DMS 273 (cell line): ENCODE measurements around the gene FAM228B.

Source experiments
- DNase-seq: peaks from one replicate; lab custom pipeline; 2025; ENCODE audit not compliant: unreplicated experiment; lab: John Stamatoyannopoulos, UW

Gene FAM228B

GRCh38 chr2:24200799-24201198 lies 77.5 kb downstream of the FAM228B start:
- DNase-seq: no peak

- no peak for DNase-seq
Observed at GRCh38 chr2:24203029-24203786, 79.9 kb downstream of the FAM228B start.

DNA sequence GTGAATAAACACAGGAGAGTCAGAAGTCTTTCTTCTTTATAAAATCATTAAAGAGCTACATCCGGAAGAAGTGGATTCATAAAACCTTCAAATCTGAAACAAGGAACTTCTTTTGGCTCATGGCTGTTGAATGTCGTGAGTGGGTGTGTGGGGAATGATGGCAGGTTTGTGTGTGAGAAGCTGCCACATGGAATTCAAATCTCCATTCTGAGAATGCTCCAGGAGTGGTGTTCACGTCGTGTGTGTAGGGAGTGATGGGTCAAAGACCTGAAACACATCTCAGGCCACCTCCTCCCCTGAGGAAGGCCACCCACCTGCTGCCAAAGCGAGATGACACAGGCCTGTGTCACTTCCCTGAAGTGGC lies 80.5 kb downstream of the FAM228B start:
- DNase-seq: no peak

GRCh38 chr2:24204505-24204904 lies 81.2 kb downstream of the FAM228B start:
- no peak for DNase-seq

- DNase-seq: no peak
Observed at GRCh38 chr2:24205131-24205530, 81.9 kb downstream of the FAM228B start.

DNA sequence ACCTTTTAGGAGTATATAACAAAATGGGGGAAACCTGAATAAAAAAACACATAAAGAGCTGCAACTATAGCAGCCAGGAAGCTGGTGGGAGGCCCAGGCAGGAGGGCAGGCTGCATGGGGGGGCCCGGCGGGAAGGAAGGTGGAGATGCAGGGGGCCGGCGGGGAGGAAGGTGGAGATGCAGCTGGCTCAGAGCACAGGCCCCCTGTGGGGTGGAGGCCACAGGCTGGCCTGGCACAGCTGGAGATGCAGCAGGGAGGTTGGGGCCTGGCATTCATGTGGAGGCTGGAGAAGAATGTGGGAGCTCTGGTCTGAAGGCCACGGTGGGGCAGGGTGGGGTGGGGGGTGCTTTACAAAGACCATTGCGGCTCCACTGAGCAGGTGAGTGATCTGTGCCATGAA lies 83.0 kb downstream of the FAM228B start:
- DNase-seq: no peak

DNA sequence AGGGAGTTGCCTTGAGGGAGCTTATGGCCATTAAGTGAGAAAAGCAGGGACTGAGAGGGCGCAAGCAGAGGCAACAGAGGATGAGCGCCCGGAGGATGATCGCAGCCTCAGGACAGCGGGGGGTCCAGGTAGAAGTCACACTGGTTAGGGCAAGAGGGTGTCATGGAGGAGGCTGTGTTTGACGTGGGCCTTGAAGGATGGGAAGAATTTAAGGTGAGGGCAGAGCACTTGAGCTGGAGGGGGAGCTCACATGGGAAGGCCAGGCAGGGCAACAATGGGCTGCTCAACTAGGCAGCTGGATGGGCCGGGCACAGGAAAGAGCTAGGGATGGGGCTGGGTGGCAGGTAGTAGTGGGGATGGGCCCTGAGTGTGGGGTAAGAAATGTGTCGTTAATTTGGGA lies 83.4 kb downstream of the FAM228B start:
- DNase-seq: no peak

DNA sequence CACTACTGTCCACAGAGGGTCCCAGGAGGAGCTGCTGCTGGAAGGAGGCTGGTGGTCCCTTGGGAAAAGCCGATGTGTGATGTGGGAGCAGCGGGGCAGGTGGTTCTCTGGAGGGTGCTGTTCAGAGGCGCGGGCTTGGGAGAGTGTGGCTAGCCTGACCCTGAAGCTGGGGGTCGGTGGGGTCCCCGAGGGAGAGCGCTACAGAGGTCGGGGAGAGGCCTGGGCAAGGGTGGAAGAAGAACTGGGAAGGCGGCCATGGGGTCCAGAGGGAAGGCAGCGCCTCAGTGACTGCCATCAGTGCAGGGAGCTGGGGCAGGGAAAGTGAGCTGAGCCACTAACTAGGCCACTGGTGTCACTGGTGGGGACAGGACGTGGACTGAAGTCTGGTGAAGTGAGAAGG lies 84.1 kb downstream of the FAM228B start:
- no peak for DNase-seq

GRCh38 chr2:24208490-24208889 lies 85.2 kb downstream of the FAM228B start:
- no peak for DNase-seq

- no peak for DNase-seq
Observed at GRCh38 chr2:24209389-24210105, 86.3 kb downstream of the FAM228B start.

GRCh38 chr2:24210106-24210455 lies 86.8 kb downstream of the FAM228B start:
- no peak for DNase-seq

DNA sequence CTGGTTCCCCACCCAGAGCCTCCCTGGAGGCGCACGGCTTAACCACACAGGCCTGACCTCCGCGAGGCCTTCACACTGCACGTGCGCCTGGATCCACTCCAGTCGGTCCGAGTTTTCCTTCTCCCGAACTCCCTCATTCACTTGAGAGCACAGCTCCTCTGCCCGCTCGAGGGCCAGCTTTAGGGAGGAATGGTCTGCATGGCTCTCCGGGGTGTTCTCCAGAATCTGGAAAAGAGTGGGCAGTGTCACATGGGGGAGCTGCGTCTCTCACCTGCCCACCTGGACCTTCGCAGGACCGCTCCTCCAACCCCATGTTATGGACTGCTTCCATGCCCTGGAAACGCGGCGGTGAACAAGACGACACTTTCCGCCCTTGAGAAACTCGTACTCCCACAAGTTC lies 87.5 kb downstream of the FAM228B start:
- no peak for DNase-seq

DNA sequence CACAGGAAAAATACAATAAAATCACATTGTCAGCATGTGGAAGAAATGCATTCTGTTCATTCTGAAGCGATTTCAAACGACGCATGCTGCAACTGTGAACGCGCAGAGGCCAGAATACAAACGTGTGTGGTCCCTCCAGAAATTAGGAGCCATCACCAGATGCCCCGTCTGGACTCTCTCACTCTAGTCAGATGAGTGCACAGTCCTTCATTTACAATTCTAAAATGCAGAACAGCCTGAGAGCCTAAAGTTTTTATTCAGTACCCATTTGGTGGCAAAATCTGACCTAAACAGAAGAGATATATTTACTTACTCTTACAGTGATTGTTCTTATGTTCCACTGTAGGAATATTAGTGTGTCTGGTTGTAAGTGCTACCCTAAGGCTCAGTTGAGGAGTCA lies 88.1 kb downstream of the FAM228B start:
- no peak for DNase-seq

DNA sequence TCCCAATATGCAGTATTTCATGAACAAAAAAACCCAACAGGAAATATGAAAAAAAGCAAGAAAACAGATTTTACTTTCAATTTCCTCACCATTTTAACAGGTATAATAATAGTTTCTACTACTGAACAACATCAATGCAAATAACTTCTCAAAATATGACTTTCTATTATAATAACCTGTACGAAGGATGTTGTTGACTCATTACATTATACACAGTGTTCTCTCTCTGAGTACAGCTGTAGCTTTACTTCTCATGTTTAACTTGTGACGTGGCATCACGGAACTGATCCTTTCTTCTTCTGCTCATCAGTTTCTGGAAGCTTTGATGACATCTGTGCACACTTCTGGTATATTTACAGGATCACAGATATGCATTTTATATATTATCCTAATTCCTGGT lies 91.6 kb downstream of the FAM228B start:
- no peak for DNase-seq
